Measurements from ENCODE around the gene RASD1. TPM values are rescaled to one million over a fixed set of nuclear protein-coding genes. Genes with fewer than 3 reads are reported as not detected.

The RASD1 gene
- total RNA-seq, 1 experiment from 2014 or later, result 5.7 TPM

GRCh38 chr17:17511881-17512858 lies 16.0 kb upstream of the RASD1 start:
- no peaks in the 10 kb centered on the region for H3K79me2 ChIP-seq (ENCODE audit: insufficient read depth, low read length)
- Mint-ChIP-seq H3K27ac (no peak overlapping the region; a peak in 1 of 7 replicates), H3K36me3 (ENCODE audit: insufficient read depth in 1 of 3, low read depth in 3 of 3) (no peaks in the 10 kb centered on the region; a peak in 2 of 7 replicates), H3K9me3 (no peaks in the 10 kb centered on the region), H3K27me3 (ENCODE audit: low read depth) (no peaks in the 10 kb centered on the region), H3K4me3 (no peak overlapping the region), H3K4me1 (peaks cover 26 to 30% of the 10 kb centered on the region in 2 experiments)
- no peaks in the 10 kb centered on the region for H3K9me3 ChIP-seq (ENCODE audit: control insufficient read depth, low read depth, low read length)
- H3K14ac ChIP-seq (ENCODE audit: insufficient read depth, low read length), result no peak overlapping the region
- H4K5ac ChIP-seq (ENCODE audit: insufficient read length, low read depth, low read length), result no peak overlapping the region
- H3K27ac ChIP-seq (ENCODE audit: insufficient read length, low read depth, low read length), result no peak overlapping the region
- H3T11ph ChIP-seq (ENCODE audit: low read length), result no peak overlapping the region
- H2BK120ac ChIP-seq (ENCODE audit: low read depth, low read length, poor library complexity, severe bottlenecking), result no peak overlapping the region
- H4K91ac ChIP-seq (ENCODE audit: insufficient read length, low read depth, low read length), result no peak overlapping the region
- WGBS (ENCODE audit: extremely low coverage, insufficient read length, low lambda C conversion rate), result no CpG with 5 or more reads among the region's 29 CpGs
- no peak overlapping the region for H3K9ac ChIP-seq (ENCODE audit: extremely low read depth, insufficient read length, low read length)
- H2BK15ac ChIP-seq (ENCODE audit: low read depth, low read length), result no peak overlapping the region
- no peak overlapping the region for H2BK20ac ChIP-seq (ENCODE audit: low read depth, low read length, poor library complexity, severe bottlenecking)
- H3K56ac ChIP-seq (ENCODE audit: insufficient read length, low read depth, low read length), result no peak overlapping the region
- H2BK5ac ChIP-seq (ENCODE audit: insufficient read length, low read length), result no peak overlapping the region
- no peak overlapping the region for H2BK12ac ChIP-seq (ENCODE audit: insufficient read length, low read depth, low read length)
- H3K18ac ChIP-seq (ENCODE audit: insufficient read length, low read depth, low read length), result no peak overlapping the region
- H2AK5ac ChIP-seq (ENCODE audit: insufficient read length, low read length), result no peak overlapping the region
- H2AFZ ChIP-seq (ENCODE audit: low read length), result no peak overlapping the region
- TF ChIP-seq CTCF (conservative IDR thresholded peaks at IDR 0.05), result no peak
- H4K20me1 ChIP-seq (ENCODE audit: control insufficient read depth, insufficient read depth, insufficient read length), result no peaks in the 10 kb centered on the region
- no peak overlapping the region for H3K4ac ChIP-seq (ENCODE audit: low read depth, low read length)
- H3K79me1 ChIP-seq (ENCODE audit: insufficient read depth, low read depth, low read length, poor library complexity, severe bottlenecking), result no peaks in the 10 kb centered on the region
- H3K23me2 ChIP-seq (ENCODE audit: insufficient read length, low read depth, low read length, poor library complexity, severe bottlenecking), result no peaks in the 10 kb centered on the region
- H3K4me2 ChIP-seq (ENCODE audit: insufficient read depth, insufficient read length, low read length), result no peak overlapping the region
- H3K23ac ChIP-seq (ENCODE audit: insufficient read length, low read depth, low read length), result no peak overlapping the region
- no peak overlapping the region for H4K8ac ChIP-seq (replicated peaks; ENCODE audit: insufficient read length, low read depth, low read length)
- peaks cover 4% of the 10 kb centered on the region; the same call in 1 of the 2 replicates for H3K4me1 ChIP-seq (ENCODE audit: insufficient read depth, low read length)
- no peaks in the 10 kb centered on the region for H3K27me3 ChIP-seq (ENCODE audit: insufficient read depth, low read length)
- no peak for DNase-seq
